KMS-11 (cell line): ENCODE data around the gene MRTFA.

Experiments
- H2AFZ ChIP-seq: fragments of 200-600 bp; sonication (generic); 2 replicates; pipeline ENCODE4 v1.6.1; 2016; ENCODE audit warnings: antibody characterized with exemption, mixed run types, low read depth
- H3K27ac ChIP-seq: fragments of 200-600 bp; sonication (generic); 2 replicates; pipeline ENCODE4 v1.6.1; 2016; ENCODE audit warnings: mild to moderate bottlenecking, mixed run types
- H3K27me3 ChIP-seq: fragments of 200-600 bp; sonication (generic); 2 replicates; pipeline ENCODE4 v1.6.1; 2017; ENCODE audit warnings: mild to moderate bottlenecking, low read depth, mixed run types, moderate library complexity; ENCODE audit not compliant: insufficient read depth
- H3K36me3 ChIP-seq: fragments of 200-600 bp; sonication (generic); 2 replicates; pipeline ENCODE4 v1.6.1; 2017; ENCODE audit warnings: mild to moderate bottlenecking, mixed run types; ENCODE audit not compliant: insufficient read depth
- H3K4me1 ChIP-seq: fragments of 200-600 bp; sonication (generic); 2 replicates; pipeline ENCODE4 v1.6.1; 2016; ENCODE audit warnings: mild to moderate bottlenecking, low read depth, mixed run types; ENCODE audit not compliant: poor library complexity, severe bottlenecking
- H3K4me2 ChIP-seq: fragments of 200-600 bp; sonication (generic); 2 replicates; pipeline ENCODE4 v1.7.0; 2016; ENCODE audit warnings: mild to moderate bottlenecking, mixed run types
- H3K4me3 ChIP-seq: fragments of 200-600 bp; sonication (generic); IDR thresholded peaks from 2 replicates; pipeline ENCODE4 v1.6.1; 2017; ENCODE audit warnings: low read depth, low read length, mixed read lengths; ENCODE audit not compliant: insufficient read depth
- H3K79me2 ChIP-seq: fragments of 200-600 bp; sonication (generic); 2 replicates; pipeline ENCODE4 v1.6.1; 2016; ENCODE audit warnings: low read depth, mixed run types; ENCODE audit not compliant: insufficient read depth
- H3K9ac ChIP-seq: fragments of 200-600 bp; sonication (generic); 2 replicates; pipeline ENCODE4 v1.6.1; 2016; ENCODE audit warnings: mild to moderate bottlenecking, mixed run types
- H4K20me1 ChIP-seq: fragments of 200-600 bp; sonication (generic); 2 replicates; pipeline ENCODE4 v1.6.1; 2016; ENCODE audit warnings: mild to moderate bottlenecking, mixed run types; ENCODE audit not compliant: insufficient read depth
- CTCF ChIP-seq: fragments of 200-600 bp; sonication (generic); conservative IDR thresholded peaks from 2 replicates; pipeline ENCODE4 v1.6.1; 2017; ENCODE audit warnings: low read depth, mild to moderate bottlenecking, antibody characterized with exemption, low read length, moderate library complexity, mixed read lengths

MRTFA gene

DNA sequence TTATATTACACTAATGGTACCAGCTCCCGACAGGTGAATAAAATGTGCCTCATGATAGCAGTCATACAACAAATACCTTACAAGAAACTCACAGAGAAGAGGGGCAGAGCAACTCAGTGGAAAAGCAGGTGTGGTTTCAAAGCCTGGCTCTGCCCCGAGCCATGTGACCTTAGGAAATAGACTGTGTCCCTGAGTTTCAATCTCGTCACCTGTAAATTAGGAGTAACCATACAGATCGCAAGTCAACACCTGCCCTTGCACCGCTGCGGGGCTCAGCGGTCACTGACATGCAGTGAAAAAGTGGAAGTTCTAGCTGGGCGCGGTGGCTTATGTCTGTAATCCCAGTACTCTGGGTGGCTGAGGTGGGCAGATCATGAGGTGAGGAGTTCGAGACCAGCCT lies 11.9 kb upstream of the MRTFA start:
- no peak overlapping the region for H3K9ac ChIP-seq
- no peaks in the 10 kb centered on the region for H3K27me3 ChIP-seq
- H2AFZ ChIP-seq = no peak overlapping the region
- H3K36me3 ChIP-seq = no peaks in the 10 kb centered on the region
- H4K20me1 ChIP-seq = no peaks in the 10 kb centered on the region
- peaks cover 16% of the 10 kb centered on the region for H3K4me1 ChIP-seq
- no peaks in the 10 kb centered on the region for H3K79me2 ChIP-seq
- H3K4me2 ChIP-seq = no peak overlapping the region
- no peak overlapping the region for H3K27ac ChIP-seq
- TF ChIP-seq CTCF = no peak
- H3K4me3 ChIP-seq = no peak overlapping the region

GRCh38 chr22:40645579-40646197 lies 9.2 kb upstream of the MRTFA start:
- Histone ChIP-seq H3K9ac (no peak overlapping the region), H4K20me1 (no peaks in the 10 kb centered on the region), H3K36me3 (no peaks in the 10 kb centered on the region), H2AFZ (peak overlapping the region; percentile 80; the same call in 1 of the 2 replicates), H3K4me1 (peaks cover 6% of the 10 kb centered on the region), H3K4me3 (no peak overlapping the region), H3K27me3 (no peaks in the 10 kb centered on the region), H3K4me2 (peak overlapping the region; percentile 15; the same call in 1 of the 2 replicates), H3K27ac (no peak overlapping the region), H3K79me2 (no peaks in the 10 kb centered on the region)
- TF ChIP-seq CTCF = no peak

DNA sequence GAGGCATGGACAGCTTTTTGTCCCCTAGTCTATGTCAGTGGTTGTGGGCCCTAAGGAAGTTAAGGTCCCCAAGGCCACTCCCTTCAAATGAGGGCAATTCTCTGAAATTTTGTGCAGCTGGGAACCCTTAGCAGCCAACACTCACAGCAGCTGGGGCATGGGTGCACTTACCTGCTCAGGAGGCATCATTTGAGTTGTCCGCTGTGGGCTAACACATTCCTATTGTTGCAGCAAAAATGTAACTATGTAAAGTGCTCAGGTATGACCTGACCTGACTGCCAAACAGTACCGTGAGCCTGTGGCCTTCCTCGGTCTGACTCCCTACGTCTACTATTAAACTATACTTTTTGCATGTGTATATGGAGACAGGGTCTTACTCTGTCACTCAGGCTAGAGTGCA lies 5.8 kb upstream of the MRTFA start:
- H3K4me1 ChIP-seq = peaks cover 6% of the 10 kb centered on the region
- no peaks in the 10 kb centered on the region for H3K79me2 ChIP-seq
- no peak overlapping the region for H3K27ac ChIP-seq
- H3K4me2 ChIP-seq = no peak overlapping the region
- no peaks in the 10 kb centered on the region for H3K36me3 ChIP-seq
- no peak overlapping the region for H2AFZ ChIP-seq
- no peaks in the 10 kb centered on the region for H3K27me3 ChIP-seq
- H3K4me3 ChIP-seq = no peak overlapping the region
- H4K20me1 ChIP-seq = no peaks in the 10 kb centered on the region
- TF ChIP-seq CTCF = no peak
- H3K9ac ChIP-seq = no peak overlapping the region

- Histone ChIP-seq H4K20me1 (no peaks in the 10 kb centered on the region), H3K9ac (no peak overlapping the region), H3K27ac (no peak overlapping the region), H3K4me2 (no peak overlapping the region), H2AFZ (no peak overlapping the region), H3K4me3 (no peak overlapping the region), H3K79me2 (no peaks in the 10 kb centered on the region), H3K36me3 (no peaks in the 10 kb centered on the region), H3K27me3 (no peaks in the 10 kb centered on the region), H3K4me1 (no peaks in the 10 kb centered on the region)
- no peak for TF ChIP-seq CTCF
These were observed 4.8 kb upstream of the MRTFA start for GRCh38 chr22:40641269-40641668.
